SK-N-DZ (cell line): ENCODE measurements around the gene GRIK4.
"Not testable (repeated sequence)": the region's sequence is repeated elsewhere in the genome, so short reads cannot be mapped to it uniquely, and the experiment has no call there.

Experiments used
- DNase-seq: peaks from one replicate; pipeline ENCODE4 v3.0.0-alpha.2; 2015; ENCODE audit warnings: low spot score

Gene GRIK4

GRCh38 chr11:120569861-120570260 lies 58.3 kb downstream of the GRIK4 start:
- no peak for DNase-seq

GRCh38 chr11:120571476-120571875 lies 59.9 kb downstream of the GRIK4 start:
- DNase-seq: no peak

- no peak for DNase-seq
Observed at GRCh38 chr11:120573756-120574354, 62.3 kb downstream of the GRIK4 start.

- no peak for DNase-seq
Observed at GRCh38 chr11:120574876-120575275, 63.3 kb downstream of the GRIK4 start.

GRCh38 chr11:120575461-120575860 lies 63.9 kb downstream of the GRIK4 start:
- no peak for DNase-seq

- DNase-seq: no peak
Observed at GRCh38 chr11:120576606-120577005, 65.1 kb downstream of the GRIK4 start.

- DNase-seq: no peak
Observed at GRCh38 chr11:120577041-120577440, 65.5 kb downstream of the GRIK4 start.

GRCh38 chr11:120577624-120578363 lies 66.2 kb downstream of the GRIK4 start:
- no peak for DNase-seq

- DNase-seq: no peak
Observed at GRCh38 chr11:120578596-120579154, 67.1 kb downstream of the GRIK4 start.

GRCh38 chr11:120579611-120580031 lies 68.1 kb downstream of the GRIK4 start:
- no peak for DNase-seq

GRCh38 chr11:120581313-120581712 lies 69.8 kb downstream of the GRIK4 start:
- no peak for DNase-seq

- not testable (repeated sequence) for DNase-seq
Observed at GRCh38 chr11:120582535-120582934, 71.0 kb downstream of the GRIK4 start.

GRCh38 chr11:120586072-120586471 lies 74.5 kb downstream of the GRIK4 start:
- no peak for DNase-seq

- DNase-seq: no peak
Observed at GRCh38 chr11:120586728-120587127, 75.2 kb downstream of the GRIK4 start.

- DNase-seq: no peak
Observed at GRCh38 chr11:120587299-120587698, 75.8 kb downstream of the GRIK4 start.

- DNase-seq: no peak
Observed at GRCh38 chr11:120589376-120589775, 77.8 kb downstream of the GRIK4 start.

- no peak for DNase-seq
Observed at GRCh38 chr11:120590472-120590871, 78.9 kb downstream of the GRIK4 start.

- DNase-seq: no peak
Observed at GRCh38 chr11:120594746-120595145, 83.2 kb downstream of the GRIK4 start.

GRCh38 chr11:120595557-120595956 lies 84.0 kb downstream of the GRIK4 start:
- no peak for DNase-seq

GRCh38 chr11:120597250-120598215 lies 86.0 kb downstream of the GRIK4 start:
- no peak for DNase-seq

- no peak for DNase-seq
Observed at GRCh38 chr11:120598517-120599257, 87.1 kb downstream of the GRIK4 start.
